ENCODE results near the gene TMEM221. TPM values are rescaled to one million over a fixed set of nuclear protein-coding genes. Genes with fewer than 3 reads are reported as not detected.

Gene TMEM221
- total RNA-seq, 4 donors from 2014 or later: 0.48 TPM; not detected in 3

- in situ Hi-C loops (cut with MboI; ENCODE audit: low pct_ligation_motif_present in 1 of 4, low pct_unique_long_range_greater_than_20kb in 1 of 4, low sequenced_read_pairs in 3 of 4) (loop anchor here in 1 of 4 donors (10.0 kb wide), 1 partner anchor 73 kb away; the partner anchor contains the start of gene NXNL1), intact Hi-C loops (cut with DNase I; ENCODE audit: low total_unique reads) (no loop called here)
- peaks cover 36% of the 10 kb centered on the region for H3K27me3 ChIP-seq
- DNase-seq: peak; percentile 52
- peak overlapping the region in 3 of 4 donors; percentile 11 to 50 (median 38) for H3K4me3 ChIP-seq
- peak overlapping the region in 2 of 4 donors; percentile 4 to 45 for H3K27ac ChIP-seq
- H3K4me1 ChIP-seq: peaks cover 0 to 22% (median 11%) of the 10 kb centered on the region in 4 donors
- TF ChIP-seq POLR2A (IDR thresholded peaks at IDR 0.05): no peak
- TF ChIP-seq EP300 (IDR thresholded peaks at IDR 0.05; ENCODE audit: low read depth): no peak
- TF ChIP-seq CTCF (IDR thresholded peaks at IDR 0.05): no peak
- TF ChIP-seq POLR2AphosphoS5 (IDR thresholded peaks at IDR 0.05): no peak
- 9 to 20% methylated on average over 2 to 26 of the region's 26 CpGs for WGBS, 2 donors (ENCODE audit: low coverage in 1 of 2)
- no peaks in the 10 kb centered on the region for H3K9me3 ChIP-seq
- no peaks in the 10 kb centered on the region for H3K36me3 ChIP-seq
Measured at GRCh38 chr19:17391371-17392151, 56.9 kb downstream of the TMEM221 start.

- Histone ChIP-seq H3K4me3 (peak overlapping the region; percentile 11 to 50 (median 30)), H3K4me1 (peaks cover 0 to 22% (median 11%) of the 10 kb centered on the region in 4 donors), H3K9me3 (no peaks in the 10 kb centered on the region), H3K27me3 (peaks cover 36% of the 10 kb centered on the region), H3K27ac (peak overlapping the region; percentile 10 to 53 (median 38)), H3K36me3 (no peaks in the 10 kb centered on the region)
- 1 to 2% methylated on average over 13 to 49 of the region's 50 CpGs for WGBS, 2 donors (ENCODE audit: low coverage in 1 of 2)
- peak; percentile 93 for DNase-seq
- intact Hi-C loops (cut with DNase I; ENCODE audit: low total_unique reads) (no loop called here), in situ Hi-C loops (cut with MboI; ENCODE audit: low pct_ligation_motif_present in 1 of 4, low pct_unique_long_range_greater_than_20kb in 1 of 4, low sequenced_read_pairs in 3 of 4) (loop anchor here in 1 of 4 donors (10.0 kb wide), 1 partner anchor 74 kb away; the partner anchor contains the start of gene NXNL1)
- TF ChIP-seq POLR2A (IDR thresholded peaks at IDR 0.05): no peak
- peak; percentile 38 to 76 (median 58) for TF ChIP-seq CTCF (IDR thresholded peaks at IDR 0.05)
Measured at GRCh38 chr19:17390665-17391370, 57.6 kb downstream of the TMEM221 start.

GRCh38 chr19:17389957-17390664 lies 58.4 kb downstream of the TMEM221 start:
- peaks cover 36% of the 10 kb centered on the region for H3K27me3 ChIP-seq
- DNase-seq: no peak
- peaks cover 0 to 20% (median 11%) of the 10 kb centered on the region in 4 donors for H3K4me1 ChIP-seq
- no peaks in the 10 kb centered on the region for H3K36me3 ChIP-seq
- TF ChIP-seq EP300 (IDR thresholded peaks at IDR 0.05; ENCODE audit: low read depth) (no peak), POLR2A (IDR thresholded peaks at IDR 0.05) (no peak), POLR2AphosphoS5 (IDR thresholded peaks at IDR 0.05) (no peak), CTCF (IDR thresholded peaks at IDR 0.05) (no peak)
- WGBS, 2 donors (ENCODE audit: low coverage in 1 of 2): 33 to 86% methylated on average over 1 to 10 of the region's 37 CpGs
- peak overlapping the region; percentile 11 to 50 (median 30) for H3K4me3 ChIP-seq
- in situ Hi-C loops (cut with MboI; ENCODE audit: low pct_ligation_motif_present in 1 of 4, low pct_unique_long_range_greater_than_20kb in 1 of 4, low sequenced_read_pairs in 3 of 4) (loop anchor here in 2 of 4 donors (5.0 to 10.0 kb wide), 2 partner anchors 43 to 75 kb away; partner anchors contain the start of gene NXNL1 (in 1 of the 2)), intact Hi-C loops (cut with DNase I; ENCODE audit: low total_unique reads) (loop anchor here (1.0 kb wide), 1 partner anchor 31 kb away; no protein-coding TSS in a partner anchor)
- H3K9me3 ChIP-seq: no peaks in the 10 kb centered on the region
- H3K27ac ChIP-seq: peak overlapping the region in 3 of 4 donors; percentile 10 to 53 (median 45)
